Kidney (tissue), 14 donors: ENCODE results near the gene KCNJ14. TPM values are rescaled to one million over a fixed set of nuclear protein-coding genes. Genes with fewer than 3 reads are reported as not detected.
A peak's percentile ranks its signal among the peaks of the same experiment; 100 is the strongest.

ENCODE experiments used
- DNase-seq, 5 donors: peaks; one replicate each; pipeline ENCODE4 v3.0.0-alpha.2; 2013 to 2020
- FAIRE-seq: peaks from 2 replicates; lab custom pipeline; 2012; peaks lifted over from hg19 to GRCh38; lab: Jason Lieb, UNC
- H3K27ac ChIP-seq, 2 donors: one replicate each; pipeline ENCODE4 v1.7.0; 2013; ENCODE audit warnings: low read depth in 2 of 2, low read length in 2 of 2, inconsistent platforms in 1 of 2
- H3K27me3 ChIP-seq: one replicate; pipeline ENCODE4 v1.7.1; 2013; ENCODE audit warnings: low read length, inconsistent platforms; ENCODE audit not compliant: control insufficient read depth, insufficient read depth
- H3K36me3 ChIP-seq, 3 donors: one replicate each; pipeline versions ENCODE4 v1.7.0 to v1.7.1; 2013; ENCODE audit warnings: low read length in 3 of 3, control low read depth in 1 of 3, inconsistent platforms in 1 of 3; ENCODE audit not compliant: insufficient read depth in 3 of 3, control insufficient read depth in 2 of 3
- H3K4me1 ChIP-seq, 3 donors: one replicate each; pipeline versions ENCODE4 v1.7.0 to v1.7.1; 2013; ENCODE audit warnings: low read length in 3 of 3, inconsistent platforms in 1 of 3, low read depth in 1 of 3; ENCODE audit not compliant: control insufficient read depth in 2 of 3, insufficient read depth in 2 of 3
- H3K4me3 ChIP-seq, 3 donors: one replicate each; pipeline versions ENCODE4 v1.7.0 to v1.8.1; 2013; ENCODE audit warnings: low read length in 3 of 3, control low read depth in 1 of 3, inconsistent platforms in 1 of 3
- H3K9ac ChIP-seq, 3 donors: one replicate each; pipeline versions ENCODE4 v1.7.0 to v1.7.1; 2013; ENCODE audit warnings: low read length in 3 of 3, control low read depth in 1 of 3, inconsistent platforms in 1 of 3
- H3K9me3 ChIP-seq, 3 donors: one replicate each; pipeline versions ENCODE4 v1.7.0 to v1.7.1; 2013; ENCODE audit warnings: low read length in 3 of 3, control low read depth in 1 of 3, inconsistent platforms in 1 of 3; ENCODE audit not compliant: control insufficient read depth in 2 of 3, insufficient read depth in 1 of 3
- CTCF ChIP-seq: IDR thresholded peaks from 3 replicates; pipeline ENCODE4 v1.5.1; 2012; ENCODE audit warnings: mild to moderate bottlenecking, moderate library complexity, borderline replicate concordance; ENCODE audit not compliant: insufficient read depth; ENCODE audit errors: extremely low read depth
- intact Hi-C: fragments of 100-400 bp; cut with DNase I; formaldehyde crosslinking; loops from one replicate; pipeline ENCODE4 v1.11.1; 2022
- polyA plus RNA-seq: library from polyadenylated mRNA; stranded (reverse); fragments of 350-450 nt; fragmentation: Illumina TruSeq; extraction: RNeasy Lipid Tissue Mini Kit (QIAGEN cat#74804); gene quantifications from one replicate; pipeline ENCODE4 v1.2.3, GENCODE V29; 2014; ENCODE audit warnings: low read depth, low replicate concordance; ENCODE audit not compliant: insufficient read depth
- total RNA-seq: library from RNA; stranded (reverse); fragmentation: NEBNext Ultra II Directional; extraction: Animal tissue kit (Norgen Biotek cat#: 25700); gene quantifications from one replicate; pipeline ENCODE4 v1.2.1, GENCODE V29; 2021
- donor health status: control.
- donor health status: control.
- donor health status: control.
- donor health status: control.
- donor health status: control.
- donor health status: DM: yes; HTN: yes; CAD: no.
- donor health status: Normal renal cell carcinoma (clear cell type).

KCNJ14 gene
- total and polyA plus RNA-seq, 2 donors from 2014 or later = 0.28 to 1.0 TPM

DNA sequence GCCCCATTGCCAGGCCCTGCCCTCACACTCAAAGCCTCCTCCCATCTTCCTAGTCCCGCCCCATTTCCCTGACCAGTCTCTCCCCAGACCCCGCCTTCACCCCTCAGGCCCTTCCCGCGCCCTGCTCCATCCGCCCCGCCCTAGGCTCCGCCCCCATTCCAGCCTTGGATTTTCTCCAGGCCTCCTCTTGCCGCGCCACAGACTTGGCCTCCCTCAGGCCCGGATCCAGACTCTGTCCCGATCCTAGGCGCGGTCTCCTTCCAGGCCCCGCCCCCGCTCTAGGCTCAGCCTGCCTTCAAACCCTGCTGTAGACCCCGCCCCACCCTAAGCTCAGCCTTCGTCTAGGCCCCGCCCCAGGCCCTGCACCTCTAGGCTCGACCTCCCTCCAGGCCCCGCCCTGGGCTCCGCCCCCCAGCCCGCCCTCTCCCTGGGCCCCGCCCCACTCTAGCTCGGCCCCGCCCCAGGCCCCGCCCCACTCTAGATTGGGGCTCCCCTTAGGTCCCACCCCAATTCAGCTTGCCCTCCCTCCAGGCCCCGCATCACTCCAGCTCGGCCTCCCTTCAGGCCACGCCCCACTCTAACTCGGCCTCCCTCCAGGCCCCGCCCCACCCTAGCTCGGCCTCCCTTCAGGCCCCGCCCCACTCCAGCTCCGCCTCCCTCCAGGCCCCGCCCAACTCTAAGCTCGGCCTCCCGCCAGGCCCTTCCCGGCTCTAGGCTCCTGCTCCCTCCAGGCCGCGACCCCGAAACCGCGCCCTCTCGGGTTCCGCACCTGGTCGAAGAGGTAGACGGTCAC, 37.7 kb downstream of the KCNJ14 start:
- peak; percentile 94 to 100 (median 96) for DNase-seq
- intact Hi-C loops = no loop called here
- Histone ChIP-seq H3K4me1 (peaks cover 0 to 7% (median 0%) of the 10 kb centered on the region in 3 donors), H3K4me3 (peak overlapping the region in 2 of 3 donors; percentile 52 to 62), H3K9ac (peak overlapping the region in 1 of 3 donors; percentile 26), H3K9me3 (no peaks in the 10 kb centered on the region), H3K27ac (peak overlapping the region in 1 of 2 donors; percentile 63), H3K36me3 (no peaks in the 10 kb centered on the region), H3K27me3 (no peaks in the 10 kb centered on the region)
- no peak for FAIRE-seq
- TF ChIP-seq CTCF = no peak

DNA sequence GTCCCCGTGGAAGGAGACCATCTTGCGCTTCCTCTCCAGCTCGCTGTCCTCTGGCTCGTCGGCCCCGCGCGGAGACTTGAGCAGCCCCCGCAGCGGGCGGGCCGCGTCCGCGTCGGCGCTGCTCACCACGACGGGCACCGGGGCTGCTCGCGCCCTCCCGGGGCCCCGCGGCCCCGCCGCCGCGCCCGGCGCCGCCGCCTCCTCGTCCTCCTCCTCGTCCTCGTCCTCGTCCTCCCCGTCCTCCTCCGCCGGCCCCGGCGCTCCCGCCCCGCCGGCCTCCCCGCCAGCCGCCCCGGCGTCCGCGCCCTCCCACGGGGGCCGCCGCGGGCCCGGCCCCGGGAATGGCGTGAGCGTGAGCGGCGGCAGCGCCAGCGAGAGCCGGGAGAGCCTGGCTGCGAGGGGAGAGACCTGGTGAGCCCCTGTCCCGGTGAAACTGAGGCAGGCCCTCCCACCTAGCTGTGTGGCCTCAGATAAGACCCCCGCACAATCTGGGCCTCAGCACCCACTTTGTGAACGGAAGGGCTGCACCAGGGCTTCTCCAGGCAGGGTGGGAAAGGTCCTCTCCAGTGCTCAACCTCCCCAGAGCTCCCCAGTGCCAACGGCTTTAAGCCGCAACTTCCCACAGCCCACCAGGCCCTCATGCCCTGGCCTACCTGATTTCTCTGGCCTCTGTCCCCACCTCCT, 38.5 kb downstream of the KCNJ14 start:
- Histone ChIP-seq H3K36me3 (no peaks in the 10 kb centered on the region), H3K9me3 (no peaks in the 10 kb centered on the region), H3K4me1 (peaks cover 0 to 7% (median 0%) of the 10 kb centered on the region in 3 donors), H3K27me3 (no peaks in the 10 kb centered on the region), H3K27ac (peak overlapping the region in 1 of 2 donors; percentile 63), H3K9ac (peak overlapping the region; percentile 26 to 73 (median 34)), H3K4me3 (peak overlapping the region; percentile 18 to 62 (median 53))
- DNase-seq (peak in 2 of 5 donors; percentile 76 to 85), FAIRE-seq (no peak)
- no peak for TF ChIP-seq CTCF
- intact Hi-C loops = no loop called here

GRCh38 chr19:48495396-48495795, 40.0 kb downstream of the KCNJ14 start:
- H3K9ac ChIP-seq = no peak overlapping the region
- no peak overlapping the region for H3K27ac ChIP-seq
- H3K4me1 ChIP-seq = peaks cover 0 to 7% (median 0%) of the 10 kb centered on the region in 3 donors
- no peak for DNase-seq
- H3K9me3 ChIP-seq = no peaks in the 10 kb centered on the region
- H3K27me3 ChIP-seq = no peaks in the 10 kb centered on the region
- FAIRE-seq = no peak
- intact Hi-C loops = no loop called here
- no peak overlapping the region for H3K4me3 ChIP-seq
- no peak for TF ChIP-seq CTCF
- H3K36me3 ChIP-seq = no peaks in the 10 kb centered on the region
